GM12878 (cell line): ENCODE data around the gene TM7SF2. TPM values are rescaled to one million over a fixed set of nuclear protein-coding genes. Genes with fewer than 3 reads are reported as not detected.

Experiments used
- BMI1 ChIP-seq: fragments of 450-650 bp; IDR thresholded peaks from 2 replicates; pipeline ENCODE4 v1.6.1; 2016; ENCODE audit warnings: mild to moderate bottlenecking, moderate library complexity, borderline replicate concordance
- CEBPB ChIP-seq, 2 experiments: fragments of 150-350 bp in 1 of 2; IDR thresholded peaks; 2 replicates each; pipeline ENCODE4 v1.6.1; 2012 to 2014; ENCODE audit warnings: low read depth in 2 of 2, low read length in 2 of 2, borderline replicate concordance in 1 of 2, inconsistent platforms in 1 of 2
- EED ChIP-seq: sonication (generic); IDR thresholded peaks from 2 replicates; pipeline ENCODE4 v1.6.1; 2016; ENCODE audit warnings: antibody characterized with exemption, low read depth
- EP300 ChIP-seq, 2 experiments: fragments of 150-350 bp in 1 of 2; IDR thresholded peaks; 2 replicates each; pipeline ENCODE4 v1.6.1; 2011 to 2012; ENCODE audit warnings: low read depth in 2 of 2, low read length in 2 of 2, borderline replicate concordance in 1 of 2, improper control_type of control experiment in 1 of 2, inconsistent platforms in 1 of 2; ENCODE audit not compliant: control insufficient read depth in 1 of 2
- FOXK2 ChIP-seq: fragments of 450-650 bp; IDR thresholded peaks from 2 replicates; pipeline ENCODE4 v1.6.1; 2017; ENCODE audit warnings: mild to moderate bottlenecking, moderate library complexity
- HDGF ChIP-seq: fragments of 450-650 bp; IDR thresholded peaks from 2 replicates; pipeline ENCODE4 v1.6.1; 2016; ENCODE audit warnings: antibody characterized with exemption
- JUNB ChIP-seq: IDR thresholded peaks from 2 replicates; pipeline ENCODE4 v1.6.1; 2016; ENCODE audit warnings: antibody characterized with exemption, mild to moderate bottlenecking
- KLF5 ChIP-seq: fragments of 450-650 bp; IDR thresholded peaks from 2 replicates; pipeline ENCODE4 v1.6.1; 2014; ENCODE audit warnings: mild to moderate bottlenecking; ENCODE audit not compliant: partially characterized antibody
- MYB ChIP-seq: fragments of 150-350 bp; IDR thresholded peaks from 2 replicates; pipeline ENCODE4 v1.6.1; 2014; ENCODE audit warnings: mild to moderate bottlenecking, low read depth, low read length, borderline replicate concordance
- NFIC ChIP-seq: IDR thresholded peaks from 2 replicates; pipeline ENCODE4 v1.6.1; 2012; ENCODE audit warnings: low read depth, mild to moderate bottlenecking, inconsistent platforms, low read length, moderate library complexity
- PAX8 ChIP-seq: fragments of 450-650 bp; IDR thresholded peaks from 2 replicates; pipeline ENCODE4 v1.6.1; 2017; ENCODE audit warnings: mild to moderate bottlenecking, moderate library complexity
- PML ChIP-seq: IDR thresholded peaks from 2 replicates; pipeline ENCODE4 v1.6.1; 2012; ENCODE audit warnings: low read length, inconsistent platforms
- POLR2A ChIP-seq: IDR thresholded peaks from 2 replicates; pipeline ENCODE4 v1.6.1; 2011; ENCODE audit warnings: low read depth, mild to moderate bottlenecking, low read length
- RFX5 ChIP-seq: IDR thresholded peaks from 2 replicates; pipeline ENCODE4 v1.6.1; 2011; ENCODE audit warnings: low read depth, low read length, improper control_type of control experiment
- RUNX3 ChIP-seq: IDR thresholded peaks from 2 replicates; pipeline ENCODE4 v1.6.1; 2012; ENCODE audit warnings: low read length, inconsistent platforms
- SIX5 ChIP-seq: IDR thresholded peaks from 2 replicates; pipeline ENCODE4 v1.6.1; 2011; ENCODE audit warnings: mild to moderate bottlenecking, low read depth, low read length, moderate library complexity; ENCODE audit not compliant: severe bottlenecking
- SUPT20H ChIP-seq: IDR thresholded peaks from 2 replicates; pipeline ENCODE4 v1.6.1; 2011; ENCODE audit warnings: low read depth, mild to moderate bottlenecking, low read length, moderate library complexity, borderline replicate concordance; ENCODE audit not compliant: control insufficient read depth
- TARDBP ChIP-seq: IDR thresholded peaks from 2 replicates; pipeline ENCODE4 v1.6.1; 2016; ENCODE audit warnings: borderline replicate concordance
- polyA plus RNA-seq, 11 experiments: library from polyadenylated mRNA; depleted of rRNA in 4 of 11; unstranded in 6 of 11; stranded (reverse) in 5 of 11; fragments of >200 nt; fragmentation: Nextera tagmentation in 4 of 11; fragmentation: Illumina TruSeq in 1 of 11; extraction: Ambion mirVana in 4 of 11; extraction: Trizol in 1 of 11; gene quantifications; 1 replicate in 1 of 11; 2 replicates in 10 of 11; pipeline versions ENCODE4 v1.2.1 to v1.2.3, GENCODE V29; 2011 to 2016; ENCODE audit warnings: inconsistent platforms in 2 of 11, missing spikeins in 2 of 11, low read depth in 1 of 11
- total RNA-seq, 4 experiments: library from RNA; depleted of rRNA in 3 of 4; stranded (reverse); fragments of >200 nt in 3 of 4; fragmentation: Illumina TruSeq in 1 of 4; extraction: Trizol in 1 of 4; gene quantifications; 2 replicates each; pipeline versions ENCODE4 v1.2.1 to v1.2.3, GENCODE V29; 2013 to 2021
- TF ChIP-seq, protein P1 (sequence below): IDR thresholded peaks from 2 replicates; pipeline ENCODE4 v1.6.1; 2012; ENCODE audit warnings: improper control_type of control experiment, low read depth, low read length; ENCODE audit not compliant: insufficient replicate concordance
- TF ChIP-seq, protein P2 (sequence below): IDR thresholded peaks from 2 replicates; pipeline ENCODE4 v1.6.1; 2012; ENCODE audit warnings: low read length, inconsistent platforms

The TM7SF2 gene
- total and polyA plus RNA-seq, 10 of the 15 experiments (the other 5 are each of a cell fraction or from before 2014, with no cell fraction given) = 0.52 to 57.7 (median 20.7) TPM

DNA sequence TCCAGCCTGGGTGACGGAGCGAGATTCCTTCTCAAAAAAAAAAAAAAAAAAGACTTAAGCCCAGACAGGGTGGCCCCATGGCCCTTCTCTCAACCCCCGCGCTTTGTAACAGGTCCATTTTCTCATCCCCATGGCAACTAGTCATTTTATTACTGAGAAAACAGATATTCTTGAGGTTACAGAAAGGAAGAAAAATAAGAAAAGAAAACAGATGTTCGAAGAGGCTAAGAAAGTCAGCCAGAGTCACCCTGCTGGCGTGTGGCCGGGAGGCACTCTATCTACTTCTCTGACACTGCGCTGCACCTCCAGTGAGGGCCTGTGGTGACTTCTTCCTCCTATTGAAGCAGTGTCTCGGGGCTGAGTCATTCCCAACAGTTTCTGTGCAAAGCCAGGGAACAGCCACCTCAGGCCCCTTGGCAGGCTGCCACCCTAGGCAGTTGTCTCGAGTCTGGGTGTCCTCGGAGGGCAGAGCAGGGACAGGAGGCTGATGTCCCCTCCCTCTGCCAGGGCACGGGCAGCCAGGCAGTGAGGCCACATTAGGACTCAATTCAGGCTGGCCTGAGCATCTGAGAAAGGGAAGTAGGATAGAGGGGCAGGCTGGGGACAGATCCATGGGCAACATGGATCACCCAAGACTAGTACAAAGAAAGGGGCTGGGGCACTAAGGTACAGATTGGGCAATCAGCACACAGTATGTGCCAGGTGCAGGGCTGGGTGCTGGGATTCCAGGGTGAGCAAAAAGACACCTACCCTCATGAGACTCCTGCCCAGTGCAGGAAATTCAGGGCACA lies 39.0 kb downstream of the TM7SF2 start (continued):
- TF ChIP-seq, protein P1, sequence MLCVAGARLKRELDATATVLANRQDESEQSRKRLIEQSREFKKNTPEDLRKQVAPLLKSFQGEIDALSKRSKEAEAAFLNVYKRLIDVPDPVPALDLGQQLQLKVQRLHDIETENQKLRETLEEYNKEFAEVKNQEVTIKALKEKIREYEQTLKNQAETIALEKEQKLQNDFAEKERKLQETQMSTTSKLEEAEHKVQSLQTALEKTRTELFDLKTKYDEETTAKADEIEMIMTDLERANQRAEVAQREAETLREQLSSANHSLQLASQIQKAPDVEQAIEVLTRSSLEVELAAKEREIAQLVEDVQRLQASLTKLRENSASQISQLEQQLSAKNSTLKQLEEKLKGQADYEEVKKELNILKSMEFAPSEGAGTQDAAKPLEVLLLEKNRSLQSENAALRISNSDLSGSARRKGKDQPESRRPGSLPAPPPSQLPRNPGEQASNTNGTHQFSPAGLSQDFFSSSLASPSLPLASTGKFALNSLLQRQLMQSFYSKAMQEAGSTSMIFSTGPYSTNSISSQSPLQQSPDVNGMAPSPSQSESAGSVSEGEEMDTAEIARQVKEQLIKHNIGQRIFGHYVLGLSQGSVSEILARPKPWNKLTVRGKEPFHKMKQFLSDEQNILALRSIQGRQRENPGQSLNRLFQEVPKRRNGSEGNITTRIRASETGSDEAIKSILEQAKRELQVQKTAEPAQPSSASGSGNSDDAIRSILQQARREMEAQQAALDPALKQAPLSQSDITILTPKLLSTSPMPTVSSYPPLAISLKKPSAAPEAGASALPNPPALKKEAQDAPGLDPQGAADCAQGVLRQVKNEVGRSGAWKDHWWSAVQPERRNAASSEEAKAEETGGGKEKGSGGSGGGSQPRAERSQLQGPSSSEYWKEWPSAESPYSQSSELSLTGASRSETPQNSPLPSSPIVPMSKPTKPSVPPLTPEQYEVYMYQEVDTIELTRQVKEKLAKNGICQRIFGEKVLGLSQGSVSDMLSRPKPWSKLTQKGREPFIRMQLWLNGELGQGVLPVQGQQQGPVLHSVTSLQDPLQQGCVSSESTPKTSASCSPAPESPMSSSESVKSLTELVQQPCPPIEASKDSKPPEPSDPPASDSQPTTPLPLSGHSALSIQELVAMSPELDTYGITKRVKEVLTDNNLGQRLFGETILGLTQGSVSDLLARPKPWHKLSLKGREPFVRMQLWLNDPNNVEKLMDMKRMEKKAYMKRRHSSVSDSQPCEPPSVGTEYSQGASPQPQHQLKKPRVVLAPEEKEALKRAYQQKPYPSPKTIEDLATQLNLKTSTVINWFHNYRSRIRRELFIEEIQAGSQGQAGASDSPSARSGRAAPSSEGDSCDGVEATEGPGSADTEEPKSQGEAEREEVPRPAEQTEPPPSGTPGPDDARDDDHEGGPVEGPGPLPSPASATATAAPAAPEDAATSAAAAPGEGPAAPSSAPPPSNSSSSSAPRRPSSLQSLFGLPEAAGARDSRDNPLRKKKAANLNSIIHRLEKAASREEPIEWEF = no peak
- peak; percentile 37; the same call in 1 of the 2 replicates for TF ChIP-seq JUNB
- peak; percentile 58 for TF ChIP-seq RUNX3
- no peak for TF ChIP-seq MYB
- no peak for TF ChIP-seq HDGF
- peak; percentile 40; the same call in 1 of the 2 replicates for TF ChIP-seq POLR2A
- peak; percentile 83 for TF ChIP-seq EED
- no peak; a peak in 1 of 4 replicates for TF ChIP-seq CEBPB (IDR thresholded peaks at IDR 0.05; ENCODE audit: borderline replicate concordance in 1 of 2, low read depth in 2 of 2, low read length in 2 of 2)
- TF ChIP-seq BMI1 = no peak
- TF ChIP-seq RFX5 = no peak
- TF ChIP-seq SIX5 = no peak
- TF ChIP-seq SUPT20H = no peak
- no peak for TF ChIP-seq KLF5
- TF ChIP-seq TARDBP = no peak
- TF ChIP-seq FOXK2 = no peak
- TF ChIP-seq, protein P2, sequence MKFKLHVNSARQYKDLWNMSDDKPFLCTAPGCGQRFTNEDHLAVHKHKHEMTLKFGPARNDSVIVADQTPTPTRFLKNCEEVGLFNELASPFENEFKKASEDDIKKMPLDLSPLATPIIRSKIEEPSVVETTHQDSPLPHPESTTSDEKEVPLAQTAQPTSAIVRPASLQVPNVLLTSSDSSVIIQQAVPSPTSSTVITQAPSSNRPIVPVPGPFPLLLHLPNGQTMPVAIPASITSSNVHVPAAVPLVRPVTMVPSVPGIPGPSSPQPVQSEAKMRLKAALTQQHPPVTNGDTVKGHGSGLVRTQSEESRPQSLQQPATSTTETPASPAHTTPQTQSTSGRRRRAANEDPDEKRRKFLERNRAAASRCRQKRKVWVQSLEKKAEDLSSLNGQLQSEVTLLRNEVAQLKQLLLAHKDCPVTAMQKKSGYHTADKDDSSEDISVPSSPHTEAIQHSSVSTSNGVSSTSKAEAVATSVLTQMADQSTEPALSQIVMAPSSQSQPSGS = no peak
- no peak for TF ChIP-seq NFIC
- no peak for TF ChIP-seq PML
- no peak for TF ChIP-seq EP300 (IDR thresholded peaks at IDR 0.05; ENCODE audit: borderline replicate concordance in 1 of 2, control insufficient read depth in 1 of 2, low read depth in 2 of 2, low read length in 2 of 2)
- TF ChIP-seq PAX8 = no peak
